GM19043 (cell line): ENCODE data around the gene TMTC2.

Experiments used
- ATAC-seq: cut with Tn5 transposase; IDR thresholded peaks from one replicate; pipeline ENCODE4 v1.9.1; 2021; ENCODE audit warnings: low read depth; ENCODE audit not compliant: unreplicated experiment

TMTC2 gene

DNA sequence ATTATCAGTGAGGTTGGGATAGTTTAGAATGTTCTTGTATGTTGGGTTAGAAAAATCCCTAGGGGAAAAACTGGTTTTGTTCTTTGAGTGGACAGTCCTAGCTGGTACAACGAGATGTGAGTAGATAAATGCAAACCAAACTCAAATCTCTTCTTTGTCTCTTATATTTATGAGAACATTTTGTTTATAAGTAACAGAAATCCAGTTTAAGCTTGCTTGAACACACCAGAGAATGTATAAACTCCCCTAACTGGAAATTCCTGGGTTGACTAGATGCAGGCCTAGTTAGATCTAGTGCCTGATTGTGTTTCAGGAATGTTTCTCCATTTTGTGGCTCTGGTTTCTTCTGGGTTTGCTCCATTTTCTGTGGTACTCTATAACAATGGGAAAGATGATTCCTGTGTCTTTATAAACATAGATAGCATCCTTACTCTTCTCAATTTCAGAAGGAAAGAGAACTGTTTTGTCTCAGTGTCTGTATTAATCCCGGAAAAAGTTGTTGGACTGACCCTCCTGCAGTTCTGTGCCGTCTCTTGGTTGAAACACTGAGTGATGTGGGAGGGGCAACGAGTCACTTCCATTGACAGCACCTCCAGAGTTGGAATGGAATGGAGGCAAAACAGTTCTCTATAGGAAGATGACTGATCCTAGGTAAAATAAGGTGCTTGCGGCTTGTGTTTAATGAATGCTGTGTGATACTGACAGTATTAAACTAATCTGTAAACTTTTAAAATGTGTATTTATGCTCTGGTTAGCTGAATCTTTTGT, 244.8 kb downstream of the TMTC2 start:
- no peak for ATAC-seq

DNA sequence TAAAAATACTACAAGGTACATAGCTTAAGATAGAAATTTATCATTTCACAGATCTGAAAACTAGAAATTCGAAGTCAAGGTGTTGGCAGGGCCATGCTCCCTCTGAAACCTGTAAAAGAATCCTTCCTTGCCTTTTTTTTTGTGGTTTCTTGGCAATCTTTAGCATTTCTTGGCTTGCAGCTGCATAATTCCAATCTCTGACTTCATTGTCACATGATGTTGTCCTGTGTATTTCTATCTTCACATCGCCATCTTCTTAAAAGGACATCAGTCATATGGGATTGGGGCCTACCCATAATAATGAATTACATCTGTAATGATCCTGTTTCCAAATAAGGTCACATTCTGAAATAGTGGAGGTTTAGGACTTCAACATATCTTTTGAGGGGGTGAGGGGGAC, 250.4 kb downstream of the TMTC2 start:
- ATAC-seq, result no peak

DNA sequence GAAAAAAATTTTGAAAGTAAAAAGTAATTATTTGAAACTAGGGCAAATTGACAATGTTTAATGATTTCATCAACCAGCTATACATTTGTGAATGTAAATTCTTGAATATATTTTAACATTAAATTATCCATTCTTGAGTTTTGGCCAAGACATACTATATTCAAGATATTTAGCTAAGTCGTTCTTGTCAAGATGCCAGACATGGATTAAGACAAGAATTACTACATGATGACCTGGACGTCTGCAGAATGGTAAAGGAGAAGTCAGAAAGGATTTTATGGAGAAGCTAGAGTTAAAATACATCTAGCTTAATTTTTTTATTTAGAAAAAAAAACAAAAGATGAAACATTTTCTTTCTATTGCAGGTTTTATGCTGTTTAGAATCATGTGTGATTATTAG, 255.8 kb downstream of the TMTC2 start:
- ATAC-seq, result no peak

DNA sequence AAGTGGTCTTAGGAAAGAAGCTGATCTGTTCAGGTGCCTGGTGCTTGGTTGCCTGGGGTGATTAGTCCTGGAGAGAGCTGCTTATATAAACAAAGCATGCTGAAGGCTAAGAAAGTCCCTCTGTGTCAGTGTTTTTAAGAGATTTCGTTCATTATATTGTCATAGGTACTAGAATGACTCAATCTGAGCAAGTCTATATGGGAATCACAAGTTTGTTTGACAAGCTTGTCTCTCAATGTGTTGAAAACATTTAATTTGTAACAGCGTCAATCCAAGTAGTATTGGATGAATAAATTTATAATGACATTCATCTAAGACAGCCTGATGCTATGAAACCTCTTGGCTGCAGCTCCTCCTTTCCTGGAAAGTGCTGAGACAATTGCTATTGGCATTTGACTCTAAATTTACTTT, 256.3 kb downstream of the TMTC2 start:
- ATAC-seq, result no peak

DNA sequence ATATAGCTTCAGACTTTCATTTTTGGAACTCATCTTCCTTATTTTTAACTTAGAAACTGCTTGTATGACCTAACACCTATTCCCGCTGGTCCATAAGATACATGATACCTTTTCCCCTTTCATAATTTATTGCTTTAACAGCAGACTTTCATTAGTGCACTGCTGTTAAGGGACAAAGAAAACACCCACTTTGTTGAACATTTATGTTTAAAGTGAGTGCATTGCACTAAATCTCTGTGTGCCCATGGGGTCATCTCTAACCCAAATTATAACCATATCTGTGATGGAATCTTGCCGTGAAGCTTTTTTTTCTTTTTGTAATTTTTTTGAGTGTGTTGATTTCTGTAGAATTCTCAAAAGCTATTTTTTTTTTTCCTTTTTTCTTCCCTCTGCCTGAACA, 261.8 kb downstream of the TMTC2 start:
- ATAC-seq, result no peak

DNA sequence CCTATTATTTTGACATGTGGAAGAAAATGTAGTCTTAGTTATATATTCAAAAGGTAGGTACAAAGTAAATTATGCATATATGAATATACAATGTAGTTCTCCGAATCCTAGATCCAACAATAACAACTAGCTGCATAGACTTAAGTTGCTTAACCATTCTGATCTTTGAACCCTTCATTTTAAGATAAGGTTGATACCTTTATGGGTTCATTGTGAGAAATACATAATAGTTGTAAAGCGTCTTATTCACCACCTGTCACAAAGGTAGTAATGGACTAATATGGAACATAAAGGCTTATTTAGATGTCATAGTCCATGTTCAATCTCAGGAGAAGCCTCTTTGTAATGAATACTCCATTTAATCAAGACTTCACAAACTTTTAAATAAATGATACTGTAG, 263.6 kb downstream of the TMTC2 start:
- no peak for ATAC-seq

DNA sequence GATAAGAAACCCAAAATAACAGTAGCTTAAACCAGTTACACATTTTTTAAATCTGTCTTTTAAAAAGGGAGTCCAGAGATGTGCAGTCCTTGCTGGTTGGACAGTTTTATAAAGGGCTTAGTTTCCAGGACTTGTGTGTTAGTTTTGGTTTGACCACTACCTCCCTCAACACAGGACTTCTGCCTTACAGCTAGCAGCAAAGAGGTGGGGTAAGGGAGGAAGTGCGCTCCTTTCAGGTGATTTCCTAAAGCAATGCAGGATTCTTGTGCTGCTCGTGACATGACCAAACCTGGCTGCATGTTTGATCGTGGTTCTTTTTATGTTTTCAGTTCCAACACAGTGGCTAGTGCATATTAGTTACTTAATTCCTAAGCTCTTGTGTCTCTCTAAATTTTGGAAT, 266.2 kb downstream of the TMTC2 start:
- peak; percentile 50 for ATAC-seq

DNA sequence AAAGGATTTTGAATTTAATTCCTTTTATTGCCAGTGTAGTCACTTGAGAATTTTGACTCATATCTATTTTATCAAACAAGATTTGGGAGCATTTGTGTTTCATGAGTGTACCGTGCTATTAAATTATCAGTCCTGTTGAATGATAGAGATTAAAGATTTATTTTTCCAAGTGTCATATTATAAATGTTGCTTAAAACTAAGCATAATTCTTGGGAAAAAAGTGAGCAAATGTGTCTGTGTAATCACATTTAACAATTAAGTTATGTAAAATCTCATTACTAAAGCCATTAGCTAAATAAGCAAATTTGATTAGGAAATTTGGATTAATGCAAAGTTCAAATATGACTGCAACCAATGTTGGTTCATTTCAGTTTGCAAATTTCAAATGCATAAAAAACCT, 266.7 kb downstream of the TMTC2 start:
- ATAC-seq, result no peak

DNA sequence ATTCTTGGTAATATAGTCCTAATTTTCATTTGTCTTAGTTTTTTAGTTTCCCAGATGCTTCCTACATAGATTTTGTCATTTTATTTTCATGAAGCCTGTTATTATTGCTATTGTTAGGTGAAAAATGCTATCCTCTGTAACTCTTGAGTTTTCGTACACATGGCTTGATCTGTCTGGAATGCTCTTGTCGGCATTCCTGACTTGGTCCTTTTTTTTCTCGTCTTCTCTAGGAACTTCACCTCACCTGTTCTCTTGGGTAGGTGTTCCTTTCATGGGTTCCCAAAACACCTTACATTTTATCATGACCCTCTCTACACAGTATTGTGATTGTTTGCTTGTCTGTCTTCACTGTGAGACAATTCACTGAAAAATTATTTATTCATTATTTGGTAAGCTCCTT, 267.4 kb downstream of the TMTC2 start:
- ATAC-seq, result no peak

DNA sequence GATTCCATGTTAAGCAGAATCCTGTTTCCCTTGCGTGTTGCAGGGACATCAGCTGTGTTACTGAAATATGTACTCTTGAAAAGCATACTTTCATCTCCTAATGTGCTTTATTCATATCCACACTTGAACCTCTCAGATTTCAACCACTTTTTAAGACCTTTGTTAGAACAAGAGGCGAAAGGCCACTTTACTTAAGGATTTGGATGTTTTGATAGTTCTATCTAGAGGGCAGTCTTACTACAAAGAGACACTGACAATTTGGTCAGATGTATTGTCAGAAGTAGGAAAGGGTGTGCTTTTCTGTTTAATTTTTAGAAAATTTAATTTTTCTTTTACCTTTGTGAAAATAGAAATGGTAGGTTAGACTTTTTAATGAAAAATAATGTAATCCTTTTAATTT, 267.9 kb downstream of the TMTC2 start:
- ATAC-seq, result no peak

DNA sequence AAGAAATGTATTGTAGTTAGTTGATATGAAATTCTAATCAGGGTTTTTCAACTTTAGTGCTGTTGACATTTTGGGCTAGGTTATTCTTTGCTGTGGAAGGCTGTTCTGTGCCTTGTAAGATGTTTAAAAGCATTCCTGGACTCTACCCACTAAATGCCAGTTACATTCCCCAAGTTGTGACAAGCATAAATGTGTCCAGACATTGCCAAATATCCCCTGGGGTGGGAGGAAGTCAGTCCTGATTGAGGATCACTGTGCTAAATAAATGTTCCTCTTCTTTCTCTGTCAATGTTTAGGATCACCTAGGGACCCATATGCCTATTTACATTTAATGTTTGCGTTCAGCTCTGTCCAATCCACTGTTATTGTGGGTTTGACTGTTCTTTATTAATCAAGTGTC, 268.3 kb downstream of the TMTC2 start:
- no peak for ATAC-seq

DNA sequence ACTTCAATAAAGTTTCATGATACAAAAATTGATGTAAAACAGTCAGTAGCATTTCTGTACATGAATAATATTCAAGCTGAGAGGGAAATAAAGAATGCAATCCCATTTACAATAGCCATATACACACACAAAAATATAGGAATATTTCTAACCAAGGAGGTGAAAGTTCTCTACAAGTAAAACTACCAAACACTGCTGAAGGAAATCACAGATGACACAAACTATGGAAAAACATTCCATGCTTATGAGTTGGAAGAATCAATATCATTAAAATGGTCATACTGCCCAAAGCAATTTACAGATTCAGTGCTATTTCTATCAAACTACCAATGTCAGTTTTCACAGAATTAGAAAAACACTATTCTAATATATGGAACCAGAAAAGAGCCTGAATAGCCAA, 272.3 kb downstream of the TMTC2 start:
- ATAC-seq, result no peak

DNA sequence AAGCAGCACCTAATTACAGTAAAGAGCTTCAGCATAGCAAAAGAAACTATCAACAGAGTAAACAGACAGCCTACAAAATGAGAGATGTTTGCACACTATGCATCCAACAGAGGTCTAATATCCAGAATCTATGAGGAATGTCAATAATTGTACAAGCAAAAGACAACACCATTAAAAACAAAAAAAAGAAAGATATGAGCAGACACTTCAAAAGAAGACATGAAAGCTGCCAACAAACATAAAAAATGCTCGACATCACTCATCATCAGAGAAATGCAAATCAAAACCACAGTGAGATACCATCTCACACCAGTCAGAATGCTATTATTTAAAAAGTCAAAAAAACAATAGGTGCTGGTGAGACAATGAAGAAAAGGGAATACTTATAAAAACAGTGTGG, 273.1 kb downstream of the TMTC2 start:
- no peak for ATAC-seq

DNA sequence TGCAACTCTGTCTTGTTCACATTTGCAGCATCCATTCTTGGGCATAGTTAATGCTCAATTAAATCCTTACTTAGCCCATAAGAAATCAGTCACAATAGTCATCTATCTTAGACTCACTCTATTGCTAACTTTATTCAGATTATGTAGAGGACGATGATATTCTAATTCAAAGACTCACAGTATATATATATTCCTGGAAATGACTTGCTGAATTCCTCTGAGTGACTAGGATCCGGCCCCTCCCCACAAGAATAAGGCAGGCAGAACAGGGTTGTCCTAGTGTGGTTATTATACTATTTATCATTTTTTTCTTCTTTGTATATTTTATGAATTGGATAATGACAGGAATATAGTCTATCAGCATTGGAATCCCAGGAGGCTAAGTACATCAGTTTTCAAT, 275.1 kb downstream of the TMTC2 start:
- no peak for ATAC-seq

DNA sequence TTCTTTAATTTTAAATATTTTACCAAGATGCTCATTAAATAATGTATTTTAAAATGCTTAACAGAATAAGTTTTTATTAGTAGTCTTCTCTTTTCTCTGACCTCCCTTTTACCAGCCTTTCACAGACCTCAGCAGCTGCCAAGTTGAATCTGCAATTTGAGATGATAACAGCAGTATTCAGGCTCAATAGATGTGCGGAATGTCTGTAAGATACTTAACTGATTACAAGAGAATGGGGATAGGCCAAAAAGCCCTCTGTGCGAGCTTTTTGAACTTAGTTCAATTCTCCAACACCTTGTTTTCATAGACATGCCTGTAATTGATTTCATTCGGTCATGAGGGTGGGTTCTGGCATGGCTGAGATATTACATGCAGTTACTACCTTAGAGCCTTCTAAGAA, 277.2 kb downstream of the TMTC2 start:
- ATAC-seq, result no peak

DNA sequence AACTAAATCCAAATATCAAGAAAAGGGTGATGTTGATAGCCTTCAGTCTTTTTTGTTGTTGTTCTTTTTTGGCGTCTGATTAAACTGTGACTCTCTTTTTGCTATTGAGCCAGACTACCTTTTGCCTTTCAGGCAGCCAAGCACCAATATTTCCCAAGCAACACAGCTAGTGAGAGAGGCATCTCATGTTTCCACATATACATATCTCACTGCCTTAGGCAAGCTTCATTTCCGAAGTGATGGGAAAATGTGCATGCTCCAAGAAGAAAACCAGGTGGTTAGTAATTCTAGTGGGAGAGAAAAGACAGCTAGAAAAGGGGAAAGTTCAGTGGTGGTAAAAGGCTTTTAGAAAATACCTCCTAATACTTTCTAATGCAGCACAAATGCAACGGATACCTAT, 277.7 kb downstream of the TMTC2 start:
- ATAC-seq, result no peak

DNA sequence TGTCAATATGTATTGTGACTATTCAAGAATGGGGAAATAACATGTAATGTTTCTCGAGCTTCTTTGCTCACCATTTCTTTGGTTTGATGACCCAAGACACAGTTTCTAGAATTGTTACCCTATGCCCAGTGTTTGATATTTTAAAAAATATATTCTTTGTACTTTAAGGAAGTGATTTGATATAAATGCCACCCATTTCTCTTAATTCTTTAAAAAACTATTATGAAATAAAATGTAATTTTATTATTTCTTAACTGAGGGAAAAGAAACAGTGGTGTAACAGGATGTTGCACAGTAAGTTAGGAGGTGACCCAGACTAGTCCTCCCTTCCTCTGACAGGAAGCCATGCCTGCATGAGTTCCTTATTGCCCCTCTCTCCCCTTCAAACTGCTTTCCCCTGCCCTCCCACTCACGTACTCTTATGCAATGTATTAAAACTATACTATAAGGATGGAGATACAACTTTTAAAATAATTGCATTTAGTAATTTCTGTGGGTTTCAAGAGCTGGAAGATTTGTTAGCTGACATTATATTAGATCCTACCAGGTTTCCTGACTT, 279.4 kb downstream of the TMTC2 start:
- no peak for ATAC-seq

DNA sequence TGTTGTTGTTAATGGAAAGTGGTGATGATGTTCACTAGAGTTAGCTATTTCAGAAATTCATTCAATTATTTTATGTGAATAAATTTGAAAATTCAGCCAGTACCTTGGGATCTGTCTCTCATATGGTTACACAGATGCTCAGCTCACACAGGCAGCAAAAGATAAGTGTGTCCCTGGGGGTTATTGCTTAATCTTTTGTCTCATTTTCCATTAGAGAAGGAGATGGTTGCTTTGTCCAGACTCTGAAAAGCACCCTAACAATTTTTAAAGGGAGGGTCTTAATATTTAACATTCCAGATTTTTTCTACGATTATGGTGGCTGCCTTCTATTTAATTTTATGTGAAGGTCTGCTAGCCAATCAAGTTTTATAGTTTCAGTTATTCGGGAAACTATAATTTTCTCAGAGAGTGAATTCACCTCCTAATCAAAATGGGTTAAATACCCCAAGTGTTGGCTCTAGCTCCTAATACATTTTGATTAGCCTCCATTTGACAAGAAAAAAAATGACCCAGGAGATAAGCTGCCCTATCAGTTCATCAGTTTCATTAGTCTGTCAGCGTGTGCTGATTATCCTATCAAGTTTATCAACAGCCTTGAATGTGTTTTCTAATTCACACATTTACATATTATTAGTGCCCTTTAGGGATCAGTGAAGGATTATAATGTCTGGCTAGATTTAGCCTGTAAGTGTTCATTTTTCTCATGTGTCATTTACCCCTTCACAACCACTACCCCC, 282.1 kb downstream of the TMTC2 start:
- no peak for ATAC-seq

DNA sequence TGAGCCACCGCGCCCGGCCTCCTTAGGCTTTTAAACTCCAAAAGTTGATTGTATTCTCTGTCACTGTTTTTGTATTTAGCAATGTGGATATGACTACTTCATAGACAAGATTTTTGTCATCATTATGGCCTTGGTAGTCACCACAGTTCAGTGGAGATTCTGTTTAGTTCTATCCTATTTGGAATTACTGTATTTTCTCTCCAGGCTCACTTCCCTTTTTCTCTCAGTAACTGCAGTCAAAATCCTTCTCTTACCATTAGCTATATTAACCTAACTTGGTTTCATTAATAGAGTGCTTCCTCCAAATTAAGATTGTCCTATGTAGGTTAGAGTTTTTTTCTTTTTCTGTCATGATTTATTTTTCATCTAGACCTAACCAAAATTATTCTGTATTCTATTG, 283.9 kb downstream of the TMTC2 start:
- no peak for ATAC-seq

DNA sequence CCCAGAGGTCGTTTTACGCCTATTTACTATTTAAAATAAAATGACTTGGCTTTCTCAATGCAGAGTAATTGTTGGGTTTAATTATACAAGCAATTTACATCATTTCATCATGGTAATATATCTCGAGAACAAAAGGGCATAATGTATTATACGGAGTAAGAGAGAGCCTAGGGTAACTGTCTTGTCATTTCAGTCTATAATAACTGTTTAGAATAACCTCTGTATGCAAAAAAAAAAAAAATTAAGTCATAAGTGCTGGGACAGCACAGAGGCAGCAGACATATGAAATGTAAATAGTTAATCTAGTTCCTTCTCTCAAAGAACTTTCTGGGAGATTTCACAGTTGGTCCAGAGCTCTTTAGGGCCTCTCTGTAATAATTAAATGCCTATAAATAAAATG, 284.9 kb downstream of the TMTC2 start:
- ATAC-seq, result no peak

DNA sequence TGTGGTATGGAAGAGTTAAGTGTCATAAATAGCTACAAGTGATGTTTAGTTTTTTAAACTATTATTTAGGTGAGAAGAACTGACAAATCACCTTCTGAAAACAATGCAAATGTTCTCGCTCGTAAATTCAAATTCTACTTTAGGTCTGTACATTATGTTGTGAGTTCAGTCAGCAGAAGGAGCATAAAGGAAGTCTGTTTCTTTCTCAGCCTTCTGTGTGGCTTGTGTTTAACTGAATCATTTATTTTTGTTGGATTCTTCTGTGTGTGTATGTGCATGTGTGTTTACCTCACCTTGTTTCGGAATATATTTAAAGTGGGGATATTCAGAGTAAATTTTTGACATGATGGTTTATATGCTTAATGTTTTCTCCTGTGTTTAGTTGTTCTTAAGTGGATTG, 285.9 kb downstream of the TMTC2 start:
- no peak for ATAC-seq

DNA sequence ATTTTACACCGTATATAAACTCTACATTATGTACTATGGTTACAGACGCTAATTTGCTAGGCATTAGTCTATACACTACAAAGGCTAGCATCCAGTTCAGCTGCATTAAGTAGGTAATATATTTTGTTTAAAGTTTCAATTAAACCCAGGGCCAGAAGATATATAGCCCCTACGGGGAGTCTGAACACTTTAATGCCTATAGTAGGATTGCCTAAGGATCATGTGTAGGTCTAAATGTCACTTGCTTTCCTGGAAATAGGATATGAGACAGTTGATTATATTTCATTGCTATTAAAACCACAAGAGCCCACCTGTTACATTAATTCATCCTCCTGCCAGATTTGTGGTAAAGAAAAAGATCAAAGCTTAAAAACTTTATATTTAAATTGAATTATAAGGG, 286.9 kb downstream of the TMTC2 start:
- no peak for ATAC-seq
